IPS-20b (cell line): ENCODE measurements around the gene HECTD1.
"Not testable (repeated sequence)": the region's sequence is repeated elsewhere in the genome, so short reads cannot be mapped to it uniquely, and the experiment has no call there.

Experiments used
- H3K27ac ChIP-seq: one replicate; pipeline ENCODE4 v1.5.1; 2013; ENCODE audit warnings: low read length
- H3K27me3 ChIP-seq: 2 replicates; pipeline ENCODE4 v1.6.1; 2013; ENCODE audit warnings: mild to moderate bottlenecking, low read length, inconsistent platforms; ENCODE audit not compliant: insufficient read depth
- H3K36me3 ChIP-seq: 2 replicates; pipeline ENCODE4 v1.6.1; 2013; ENCODE audit warnings: low read depth, mild to moderate bottlenecking, inconsistent platforms, low read length, moderate library complexity; ENCODE audit not compliant: insufficient read depth
- H3K4me1 ChIP-seq: 2 replicates; pipeline ENCODE4 v1.6.1; 2013; ENCODE audit warnings: mild to moderate bottlenecking, control low read depth, inconsistent platforms, low read length, moderate library complexity; ENCODE audit not compliant: insufficient read depth
- H3K4me3 ChIP-seq: 2 replicates; pipeline ENCODE4 v1.5.1; 2013; ENCODE audit warnings: mild to moderate bottlenecking, low read length, inconsistent platforms
- H3K9ac ChIP-seq: 2 replicates; pipeline ENCODE4 v1.6.1; 2013; ENCODE audit warnings: low read depth, mild to moderate bottlenecking, inconsistent platforms, low read length, moderate library complexity
- H3K9me3 ChIP-seq: 2 replicates; pipeline ENCODE4 v1.6.1; 2013; ENCODE audit warnings: mild to moderate bottlenecking, low read depth, low read length, inconsistent platforms; ENCODE audit not compliant: insufficient read depth

Gene HECTD1

GRCh38 chr14:31080484-31080883, 127.1 kb downstream of the HECTD1 start:
- H3K9me3 ChIP-seq = no peaks in the 10 kb centered on the region
- no peaks in the 10 kb centered on the region; the same call in 1 of the 2 replicates for H3K36me3 ChIP-seq
- H3K4me1 ChIP-seq = no peaks in the 10 kb centered on the region
- H3K9ac ChIP-seq = no peak overlapping the region
- H3K27me3 ChIP-seq = no peaks in the 10 kb centered on the region
- no peak overlapping the region for H3K4me3 ChIP-seq
- no peak overlapping the region for H3K27ac ChIP-seq

- peaks cover 3% of the 10 kb centered on the region; the same call in 1 of the 2 replicates for H3K36me3 ChIP-seq
- H3K27me3 ChIP-seq = no peaks in the 10 kb centered on the region
- no peak overlapping the region for H3K4me3 ChIP-seq
- H3K4me1 ChIP-seq = no peaks in the 10 kb centered on the region
- H3K9me3 ChIP-seq = no peaks in the 10 kb centered on the region
- H3K27ac ChIP-seq = no peak overlapping the region
- no peak overlapping the region for H3K9ac ChIP-seq
These were observed 127.5 kb downstream of the HECTD1 start for GRCh38 chr14:31080056-31080455.

GRCh38 chr14:31078766-31079165, 128.8 kb downstream of the HECTD1 start:
- Histone ChIP-seq H3K9me3 (no peaks in the 10 kb centered on the region), H3K4me1 (no peaks in the 10 kb centered on the region), H3K27ac (no peak overlapping the region), H3K27me3 (no peaks in the 10 kb centered on the region), H3K36me3 (peaks cover 5% of the 10 kb centered on the region; the same call in 1 of the 2 replicates), H3K9ac (no peak overlapping the region), H3K4me3 (no peak overlapping the region)

- Histone ChIP-seq H3K9me3 (no peaks in the 10 kb centered on the region), H3K4me3 (no peak overlapping the region), H3K36me3 (peaks cover 9% of the 10 kb centered on the region; the same call in 1 of the 2 replicates), H3K9ac (no peak overlapping the region), H3K27me3 (no peaks in the 10 kb centered on the region), H3K4me1 (no peaks in the 10 kb centered on the region), H3K27ac (no peak overlapping the region)
These were observed 132.4 kb downstream of the HECTD1 start for GRCh38 chr14:31075144-31075543.

DNA sequence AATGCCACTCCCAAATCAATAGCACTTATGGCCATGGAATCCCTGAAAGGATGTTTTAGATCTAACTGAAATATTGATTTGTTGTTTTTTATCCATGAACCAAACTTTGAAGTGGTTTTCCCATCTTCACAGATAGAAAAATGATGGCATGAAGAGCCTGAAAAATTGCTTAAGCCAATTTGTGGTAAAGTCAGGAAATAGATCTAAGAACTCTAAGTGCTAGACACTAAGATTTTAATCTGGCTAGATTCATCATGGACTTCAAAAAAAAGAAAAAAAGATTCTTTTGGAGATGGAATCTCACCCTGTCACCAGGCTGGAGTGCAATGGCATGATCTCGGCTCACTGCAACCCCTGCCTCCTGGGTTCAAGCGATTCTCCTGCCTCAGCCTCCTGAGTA, 136.4 kb downstream of the HECTD1 start:
- Histone ChIP-seq H3K27ac (no peak overlapping the region), H3K4me3 (no peak overlapping the region), H3K4me1 (no peaks in the 10 kb centered on the region), H3K9me3 (no peaks in the 10 kb centered on the region), H3K27me3 (no peaks in the 10 kb centered on the region), H3K9ac (no peak overlapping the region), H3K36me3 (peaks cover 9% of the 10 kb centered on the region; the same call in 1 of the 2 replicates)

GRCh38 chr14:31070431-31070830, 137.2 kb downstream of the HECTD1 start:
- Histone ChIP-seq H3K36me3 (peaks cover 9% of the 10 kb centered on the region; the same call in 1 of the 2 replicates), H3K4me3 (no peak overlapping the region), H3K27me3 (no peaks in the 10 kb centered on the region), H3K27ac (no peak overlapping the region), H3K4me1 (no peaks in the 10 kb centered on the region), H3K9ac (no peak overlapping the region), H3K9me3 (no peaks in the 10 kb centered on the region)

GRCh38 chr14:31069343-31069742, 138.2 kb downstream of the HECTD1 start:
- Histone ChIP-seq H3K27ac (no peak overlapping the region), H3K9me3 (no peaks in the 10 kb centered on the region), H3K27me3 (no peaks in the 10 kb centered on the region), H3K36me3 (peaks cover 4% of the 10 kb centered on the region; the same call in 1 of the 2 replicates), H3K4me3 (no peak overlapping the region), H3K4me1 (no peaks in the 10 kb centered on the region), H3K9ac (no peak overlapping the region)

DNA sequence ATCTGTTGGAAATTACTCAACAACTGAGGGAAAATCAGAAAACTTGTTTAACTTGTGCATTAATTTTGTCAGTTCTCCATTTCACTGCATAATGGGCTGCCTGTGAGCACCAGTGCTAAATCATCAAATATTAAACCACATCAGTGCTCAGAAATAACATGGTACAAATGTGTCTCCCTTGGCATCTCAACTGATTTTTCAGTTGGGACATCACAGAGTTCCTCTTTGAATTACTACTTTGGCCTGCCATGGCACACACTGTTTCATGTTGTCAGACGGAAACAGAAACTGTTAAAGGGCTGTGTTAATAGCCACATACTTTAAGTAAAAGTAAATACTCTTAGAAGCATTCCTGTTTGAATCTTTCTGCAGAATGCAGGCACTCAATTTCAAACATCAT, 139.4 kb downstream of the HECTD1 start:
- Histone ChIP-seq H3K4me3 (no peak overlapping the region), H3K36me3 (peaks cover 4% of the 10 kb centered on the region; the same call in 1 of the 2 replicates), H3K4me1 (no peaks in the 10 kb centered on the region), H3K9me3 (no peaks in the 10 kb centered on the region), H3K27me3 (no peaks in the 10 kb centered on the region), H3K9ac (no peak overlapping the region), H3K27ac (no peak overlapping the region)

DNA sequence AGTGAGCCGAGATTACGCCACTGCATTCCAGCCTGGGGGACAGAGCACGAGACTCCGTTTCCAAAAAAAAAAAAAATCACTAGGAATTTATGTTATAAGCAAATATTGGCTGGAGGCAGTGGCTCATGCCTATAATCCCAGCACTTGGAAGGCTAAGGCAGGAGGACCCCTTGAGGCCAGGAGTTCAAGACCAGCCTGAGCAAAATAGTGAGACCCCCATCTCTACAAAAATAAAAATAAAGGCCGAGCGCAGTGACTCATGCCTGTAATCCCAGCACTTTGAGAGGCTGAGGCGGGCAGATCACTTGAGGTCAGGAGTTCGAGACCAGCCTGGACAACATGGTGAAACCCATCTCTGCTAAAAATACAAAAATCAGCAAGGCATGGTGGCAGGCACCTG, 144.7 kb downstream of the HECTD1 start:
- H3K9ac ChIP-seq, H3K9me3 ChIP-seq, H3K27me3 ChIP-seq, H3K36me3 ChIP-seq, H3K27ac ChIP-seq, H3K4me3 ChIP-seq: not testable (repeated sequence)
- peaks cover 17% of the 10 kb centered on the region for H3K4me1 ChIP-seq

GRCh38 chr14:31060253-31060875, 147.2 kb downstream of the HECTD1 start:
- Histone ChIP-seq H3K9me3 (no peaks in the 10 kb centered on the region), H3K4me3 (no peak overlapping the region), H3K9ac (peak overlapping the region; percentile 50; the same call in 1 of the 2 replicates), H3K36me3 (no peaks in the 10 kb centered on the region), H3K4me1 (peaks cover 17% of the 10 kb centered on the region), H3K27me3 (no peaks in the 10 kb centered on the region), H3K27ac (no peak overlapping the region)

GRCh38 chr14:31059152-31059924, 148.3 kb downstream of the HECTD1 start:
- 0 out of 2 replicates have a peak overlapping the region, but pooled peaks have one; percentile 5 for H3K9ac ChIP-seq
- H3K27me3 ChIP-seq = no peaks in the 10 kb centered on the region
- H3K4me3 ChIP-seq = no peak overlapping the region
- no peak overlapping the region for H3K27ac ChIP-seq
- peaks cover 17% of the 10 kb centered on the region for H3K4me1 ChIP-seq
- no peaks in the 10 kb centered on the region for H3K36me3 ChIP-seq
- H3K9me3 ChIP-seq = no peaks in the 10 kb centered on the region
